Endothelial cell of umbilical vein (primary cell): ENCODE data around the gene BZW2. TPM values are rescaled to one million over a fixed set of nuclear protein-coding genes. Genes with fewer than 3 reads are reported as not detected.

Experiments used
- BruUV-seq: library from RNA; stranded (reverse); fragments of 400-500 nt; replicated peaks from 2 replicates; lab custom pipeline; 2021; lab: Mats Ljungman, UMichigan
- CTCF ChIA-PET: fragments of 300-600, 350-600 bp; sonication (Branson Sonifier 250); formaldehyde crosslinking; loops from one replicate; lab custom pipeline; 2021; ENCODE audit warnings: antibody characterized with exemption, inconsistent platforms; lab: Charles Lee
- POLR2A ChIA-PET: fragments of 300-600, 350-600 bp; sonication (Branson Sonifier 250); formaldehyde crosslinking; loops from one replicate; lab custom pipeline; 2021; ENCODE audit warnings: antibody characterized with exemption, inconsistent platforms; lab: Charles Lee
- DNase-seq: peaks from one replicate; pipeline ENCODE4 v3.0.0-alpha.2; 2011; ENCODE audit warnings: low read depth, low spot score
- FAIRE-seq: peaks from 2 replicates; lab custom pipeline; 2011; peaks lifted over from hg19 to GRCh38; lab: Jason Lieb, UNC
- H2AFZ ChIP-seq: 2 replicates; pipeline ENCODE4 v1.6.0; 2012; ENCODE audit warnings: low read depth, low read length, control low read depth, inconsistent platforms
- H3K27ac ChIP-seq: 2 replicates; pipeline ENCODE4 v1.5.1; 2011; ENCODE audit warnings: low read depth, mild to moderate bottlenecking, control low read depth, low read length, moderate library complexity; ENCODE audit not compliant: insufficient read depth
- H3K27me3 ChIP-seq, 2 experiments: 2 replicates each; pipeline versions ENCODE4 v1.6.0 to v1.6.1; 2011; ENCODE audit warnings: low read length in 2 of 2, mixed read lengths in 1 of 2; ENCODE audit not compliant: control insufficient read depth in 2 of 2, insufficient read depth in 2 of 2
- H3K36me3 ChIP-seq, 2 experiments: 2 replicates in 1 of 2; 3 replicates in 1 of 2; pipeline ENCODE4 v1.5.1; 2011; ENCODE audit warnings: low read length in 2 of 2, mild to moderate bottlenecking in 1 of 2, moderate library complexity in 1 of 2; ENCODE audit not compliant: control insufficient read depth in 2 of 2, insufficient read depth in 2 of 2; ENCODE audit errors: extremely low read depth in 1 of 2
- H3K4me1 ChIP-seq: 3 replicates; pipeline ENCODE4 v1.5.1; 2011; ENCODE audit warnings: mild to moderate bottlenecking, low read length; ENCODE audit not compliant: control insufficient read depth, insufficient read depth; ENCODE audit errors: extremely low read depth
- H3K4me2 ChIP-seq: 2 replicates; pipeline ENCODE4 v1.6.1; 2011; ENCODE audit warnings: low read length, control low read depth, mixed read lengths; ENCODE audit not compliant: insufficient read depth
- H3K4me3 ChIP-seq, 3 experiments: fragments of 200-600 bp in 1 of 3; sonication (generic), shearing (Covaris generic) in 1 of 3; replicated peaks in 1 of 3; 2 replicates each; pipeline ENCODE4 v1.5.1; 2011 to 2016; ENCODE audit warnings: control low read depth in 3 of 3, low read length in 3 of 3, mild to moderate bottlenecking in 2 of 3, inconsistent platforms in 1 of 3, low read depth in 1 of 3, moderate library complexity in 1 of 3; ENCODE audit not compliant: insufficient read depth in 1 of 3
- H3K79me2 ChIP-seq: 2 replicates; pipeline ENCODE4 v1.6.0; 2012; ENCODE audit warnings: low read length, inconsistent platforms; ENCODE audit not compliant: control insufficient read depth, insufficient read depth
- H3K9ac ChIP-seq: replicated peaks from 2 replicates; pipeline ENCODE3; 2011; ENCODE audit warnings: low read length, control low read depth; ENCODE audit not compliant: insufficient read depth; ENCODE audit errors: extremely low read depth
- H3K9me1 ChIP-seq: replicated peaks from 3 replicates; pipeline ENCODE4 v1.6.0; 2011; ENCODE audit warnings: mild to moderate bottlenecking, low read length; ENCODE audit not compliant: control insufficient read depth, insufficient read depth; ENCODE audit errors: extremely low read depth
- H3K9me3 ChIP-seq: replicated peaks from 2 replicates; pipeline ENCODE4 v1.5.1; 2012; ENCODE audit warnings: low read length, inconsistent platforms; ENCODE audit not compliant: control insufficient read depth, insufficient read depth
- H4K20me1 ChIP-seq: replicated peaks from 2 replicates; pipeline ENCODE3; 2011; ENCODE audit warnings: mild to moderate bottlenecking, low read length; ENCODE audit not compliant: control insufficient read depth, insufficient read depth; ENCODE audit errors: extremely low read depth
- CTCF ChIP-seq, 2 donors: IDR thresholded peaks; 1 replicate in 1 of 2; 2 replicates in 1 of 2; pipeline ENCODE4 v1.5.1; 2011; ENCODE audit warnings: low read length in 2 of 2, mild to moderate bottlenecking in 2 of 2, moderate library complexity in 2 of 2, control low read depth in 1 of 2, inconsistent platforms in 1 of 2, low read depth in 1 of 2; ENCODE audit not compliant: insufficient read depth in 1 of 2; ENCODE audit errors: extremely low read depth in 1 of 2
- EZH2 ChIP-seq: IDR thresholded peaks from 2 replicates; pipeline ENCODE4 v1.6.1; 2012; ENCODE audit warnings: borderline replicate concordance, low read depth, mild to moderate bottlenecking, moderate library complexity, low read length, inconsistent platforms; ENCODE audit not compliant: severe bottlenecking
- FOS ChIP-seq: IDR thresholded peaks from 2 replicates; pipeline ENCODE4 v1.6.1; 2011; ENCODE audit warnings: mild to moderate bottlenecking, low read length, moderate library complexity, borderline replicate concordance; ENCODE audit not compliant: insufficient read depth
- GATA2 ChIP-seq: IDR thresholded peaks from 2 replicates; pipeline ENCODE4 v1.7.0; 2011; ENCODE audit warnings: low read depth, mild to moderate bottlenecking, moderate library complexity, mixed read lengths, low read length; ENCODE audit not compliant: insufficient read length, insufficient read depth
- JUN ChIP-seq: IDR thresholded peaks from 2 replicates; pipeline ENCODE4 v1.6.1; 2011; ENCODE audit warnings: borderline replicate concordance, low read depth; ENCODE audit not compliant: insufficient read length, insufficient read depth
- MYC ChIP-seq: IDR thresholded peaks from one replicate; pipeline ENCODE4 v1.6.1; 2011; ENCODE audit warnings: mild to moderate bottlenecking, low read depth, low read length
- POLR2A ChIP-seq: IDR thresholded peaks from 2 replicates; pipeline ENCODE4 v1.6.1; 2012; ENCODE audit warnings: low read depth, mild to moderate bottlenecking, control low read depth, low read length
- POLR2AphosphoS5 ChIP-seq: IDR thresholded peaks from 2 replicates; pipeline ENCODE4 v1.6.1; 2012; ENCODE audit warnings: low read depth, mild to moderate bottlenecking, control low read depth, low read length, moderate library complexity; ENCODE audit not compliant: insufficient read depth
- dilution Hi-C: fragments of 300-500 bp; cut with MboI; formaldehyde crosslinking; loops from one replicate; pipeline ENCODE4 v1.15.0; 2019; ENCODE audit warnings: low sequenced_read_pairs; ENCODE audit not compliant: extremely low pct_ligation_motif_present
- intact Hi-C: fragments of 100-400 bp; cut with micrococcal nuclease; formaldehyde crosslinking; loops from one replicate; pipeline ENCODE4 v1.10.0; 2022
- polyA plus RNA-seq, 4 experiments: library from polyadenylated mRNA; depleted of rRNA in 3 of 4; stranded (reverse) in 3 of 4; unstranded in 1 of 4; fragments of >200 nt; gene quantifications; 2 replicates each; pipeline versions ENCODE4 v1.2.1 to v1.2.3, GENCODE V29; 2011 to 2012; ENCODE audit warnings: missing spikeins in 1 of 4
- total RNA-seq: library from RNA; stranded (reverse); gene quantifications from 2 replicates; pipeline ENCODE4 v1.2.3, GENCODE V29; 2021
- TF ChIP-seq, protein P1 (sequence below): IDR thresholded peaks from 2 replicates; pipeline ENCODE4 v1.6.1; 2011; ENCODE audit not compliant: insufficient read depth, insufficient read length

BZW2 gene
- total and polyA plus RNA-seq, 2 donors (not counting 3 experiments of a cell fraction or from before 2014, with no cell fraction given), result 39.7 to 106 TPM

DNA sequence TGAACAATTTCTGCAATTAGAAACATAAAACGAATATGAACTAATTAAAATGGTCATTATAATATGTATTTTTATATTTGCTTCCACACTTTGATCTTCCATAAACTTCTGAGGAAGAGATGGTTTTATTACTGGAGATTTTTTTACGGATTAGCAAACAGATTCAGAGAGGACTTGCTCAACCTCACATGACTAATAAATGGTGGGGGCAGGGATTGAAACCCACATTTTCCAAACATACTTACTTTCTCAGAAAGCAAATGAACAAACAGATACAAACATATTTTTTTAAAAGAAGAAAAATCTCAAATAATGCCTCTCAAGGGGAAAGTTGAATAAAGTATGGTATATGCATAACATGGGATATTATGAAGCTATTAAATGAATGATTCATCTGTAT lies 18.7 kb upstream of the BZW2 start:
- no peaks in the 10 kb centered on the region for H3K9me3 ChIP-seq
- no peak overlapping the region for H3K4me3 ChIP-seq
- H3K4me1 ChIP-seq, result no peaks in the 10 kb centered on the region
- CTCF ChIA-PET, result interaction anchor here (0.7 kb wide), 1 partner anchor 15 kb away, joined by 3 read pairs; no protein-coding TSS in a partner anchor
- H4K20me1 ChIP-seq, result no peaks in the 10 kb centered on the region
- H3K79me2 ChIP-seq, result no peaks in the 10 kb centered on the region
- TF ChIP-seq POLR2A (no peak), EZH2 (no peak), JUN (no peak), POLR2AphosphoS5 (no peak), GATA2 (no peak), FOS (no peak), CTCF (IDR thresholded peaks at IDR 0.05; ENCODE audit: extremely low read depth in 1 of 2, insufficient read depth in 1 of 2, low read depth in 1 of 2, low read length in 2 of 2) (no peak), MYC (no peak)
- TF ChIP-seq, protein P1, sequence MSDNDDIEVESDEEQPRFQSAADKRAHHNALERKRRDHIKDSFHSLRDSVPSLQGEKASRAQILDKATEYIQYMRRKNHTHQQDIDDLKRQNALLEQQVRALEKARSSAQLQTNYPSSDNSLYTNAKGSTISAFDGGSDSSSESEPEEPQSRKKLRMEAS, result no peak
- no peaks in the 10 kb centered on the region for H3K9me1 ChIP-seq
- dilution Hi-C loops, result no loop called here
- peaks cover 0 to 6% of the 10 kb centered on the region in 2 experiments for H3K36me3 ChIP-seq
- POLR2A ChIA-PET, result no interaction called here
- H3K4me2 ChIP-seq, result no peak overlapping the region
- intact Hi-C loops, result no loop called here
- no peak for FAIRE-seq
- no peak overlapping the region for H3K27ac ChIP-seq
- no peak overlapping the region for H2AFZ ChIP-seq
- DNase-seq, result no peak
- BruUV-seq, result no TSS peak
- no peaks in the 10 kb centered on the region for H3K27me3 ChIP-seq
- no peak overlapping the region for H3K9ac ChIP-seq
